ENCODE measurements around the gene ALCAM.

- no peak for TF ChIP-seq POLR2A (IDR thresholded peaks at IDR 0.05)
- TF ChIP-seq, protein P1, sequence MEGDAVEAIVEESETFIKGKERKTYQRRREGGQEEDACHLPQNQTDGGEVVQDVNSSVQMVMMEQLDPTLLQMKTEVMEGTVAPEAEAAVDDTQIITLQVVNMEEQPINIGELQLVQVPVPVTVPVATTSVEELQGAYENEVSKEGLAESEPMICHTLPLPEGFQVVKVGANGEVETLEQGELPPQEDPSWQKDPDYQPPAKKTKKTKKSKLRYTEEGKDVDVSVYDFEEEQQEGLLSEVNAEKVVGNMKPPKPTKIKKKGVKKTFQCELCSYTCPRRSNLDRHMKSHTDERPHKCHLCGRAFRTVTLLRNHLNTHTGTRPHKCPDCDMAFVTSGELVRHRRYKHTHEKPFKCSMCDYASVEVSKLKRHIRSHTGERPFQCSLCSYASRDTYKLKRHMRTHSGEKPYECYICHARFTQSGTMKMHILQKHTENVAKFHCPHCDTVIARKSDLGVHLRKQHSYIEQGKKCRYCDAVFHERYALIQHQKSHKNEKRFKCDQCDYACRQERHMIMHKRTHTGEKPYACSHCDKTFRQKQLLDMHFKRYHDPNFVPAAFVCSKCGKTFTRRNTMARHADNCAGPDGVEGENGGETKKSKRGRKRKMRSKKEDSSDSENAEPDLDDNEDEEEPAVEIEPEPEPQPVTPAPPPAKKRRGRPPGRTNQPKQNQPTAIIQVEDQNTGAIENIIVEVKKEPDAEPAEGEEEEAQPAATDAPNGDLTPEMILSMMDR (IDR thresholded peaks at IDR 0.05): no peak
- TF ChIP-seq POLR2AphosphoS5 (IDR thresholded peaks at IDR 0.05): no peak
Measured at GRCh38 chr3:105470851-105471250, 104.1 kb downstream of the ALCAM start.
